Esophagus muscularis mucosa (tissue), 4 donors: ENCODE measurements around the gene LSM14B. TPM values are rescaled to one million over a fixed set of nuclear protein-coding genes. Genes with fewer than 3 reads are reported as not detected.

ENCODE experiments used
- DNase-seq: peaks from one replicate; pipeline ENCODE4 v3.0.0-alpha.2; 2017; ENCODE audit errors: extremely low spot score
- H3K27ac ChIP-seq, 4 donors: fragments of 200-600 bp; sonication (generic); replicated peaks in 1 of 4; 1 replicate in 3 of 4; 2 replicates in 1 of 4; pipeline ENCODE4 v1.5.1; 2016 to 2019; ENCODE audit warnings: mild to moderate bottlenecking in 1 of 4
- H3K27me3 ChIP-seq, 4 donors: fragments of 200-600 bp; sonication (generic); one replicate each; pipeline versions ENCODE4 v1.5.1 to v1.6.0; 2016 to 2019
- H3K36me3 ChIP-seq, 4 donors: fragments of 200-600 bp; sonication (generic); one replicate each; pipeline ENCODE4 v1.5.1; 2016 to 2019
- H3K4me1 ChIP-seq, 4 donors: fragments of 200-600 bp; sonication (generic); one replicate each; pipeline ENCODE4 v1.5.1; 2016 to 2019
- H3K4me3 ChIP-seq, 4 donors: fragments of 200-600 bp; sonication (generic); 1 replicate in 2 of 4; 2 replicates in 2 of 4; pipeline ENCODE4 v1.5.1; 2016 to 2019; ENCODE audit warnings: mild to moderate bottlenecking in 4 of 4, moderate library complexity in 1 of 4
- H3K9me3 ChIP-seq, 4 donors: fragments of 200-600 bp; sonication (generic); 1 replicate in 3 of 4; 2 replicates in 1 of 4; pipeline ENCODE4 v1.5.1; 2016 to 2019
- EP300 ChIP-seq: sonication (generic); formaldehyde crosslinking; IDR thresholded peaks from one replicate; pipeline ENCODE4 v1.6.1; 2017; ENCODE audit warnings: antibody characterized with exemption
- POLR2A ChIP-seq: fragments of 450-650 bp; IDR thresholded peaks from one replicate; pipeline ENCODE4 v1.6.1; 2017; ENCODE audit warnings: antibody characterized with exemption, moderate library complexity, mild to moderate bottlenecking, low read depth
- POLR2AphosphoS5 ChIP-seq, 2 donors: sonication (generic); formaldehyde crosslinking; IDR thresholded peaks; one replicate each; pipeline ENCODE4 v1.6.1; 2017; ENCODE audit warnings: antibody characterized with exemption in 2 of 2
- WGBS: methylation state at CpG from one replicate; pipeline ENCODE4 v1.1.5; 2018; 5-methylcytosine and 5-hydroxymethylcytosine counted together
- intact Hi-C: fragments of 100-400 bp; cut with DNase I; formaldehyde crosslinking; loops from one replicate; pipeline ENCODE4 v1.15.1; 2023
- total RNA-seq, 4 donors: library from RNA; depleted of rRNA; stranded (reverse); fragments of >200 nt; gene quantifications; one replicate each; pipeline versions ENCODE4 v1.1.0 to v1.2.1, GENCODE V29; 2016
- TF ChIP-seq, protein P1 (sequence below), 3 experiments: fragments of 200-600 bp in 2 of 3; fragments of 450-650 bp in 1 of 3; sonication (generic) in 2 of 3; IDR thresholded peaks; one replicate each; pipeline ENCODE4 v1.5.1; 2017 to 2019; ENCODE audit warnings: antibody characterized with exemption in 3 of 3, mild to moderate bottlenecking in 2 of 3, moderate library complexity in 1 of 3

Gene LSM14B
- total RNA-seq, 4 donors from 2014 or later, result 24.9 to 38.8 (median 32.4) TPM

DNA sequence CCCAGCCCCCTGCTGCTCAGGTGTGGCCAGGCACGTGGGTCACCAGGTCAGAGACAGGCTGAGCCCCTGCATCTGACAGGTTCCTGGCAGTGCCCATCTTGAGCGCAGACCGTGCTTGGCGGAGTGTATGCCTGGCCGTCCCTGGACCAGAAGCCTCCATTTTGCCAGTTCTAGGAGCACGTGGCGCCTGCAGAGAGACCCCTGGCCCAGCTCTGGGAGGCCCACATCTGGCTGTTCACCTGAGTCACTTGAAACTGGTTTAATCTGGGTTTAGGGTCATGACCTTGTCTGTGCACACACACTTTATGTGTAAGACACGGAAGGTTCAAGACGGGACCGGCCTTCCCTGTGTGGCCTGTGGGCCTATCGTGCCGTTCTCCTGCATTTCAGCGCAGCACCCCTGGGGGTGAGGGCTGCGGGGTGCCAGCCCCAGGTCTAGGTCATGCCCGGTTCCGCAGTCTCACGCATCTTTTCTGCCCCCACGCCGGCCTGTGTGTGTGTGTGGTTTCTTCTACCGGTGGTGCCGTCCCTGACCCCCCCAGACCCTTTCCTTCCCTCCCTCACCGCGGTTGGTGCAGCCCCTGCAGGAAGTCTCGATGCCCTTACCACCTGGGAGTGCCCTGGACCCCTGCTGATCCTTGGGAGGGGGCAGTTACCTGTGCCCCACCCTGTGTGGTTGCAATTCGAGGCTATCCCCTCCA lies 35.3 kb downstream of the LSM14B start:
- Histone ChIP-seq H3K9me3 (no peaks in the 10 kb centered on the region), H3K4me3 (no peak overlapping the region), H3K27ac (no peak overlapping the region), H3K4me1 (peaks cover 11 to 18% (median 14%) of the 10 kb centered on the region in 4 donors), H3K36me3 (peaks cover 18 to 67% (median 47%) of the 10 kb centered on the region in 4 donors), H3K27me3 (no peaks in the 10 kb centered on the region)
- intact Hi-C loops, result loop anchor here (5.0 kb wide), 1 partner anchor 145 kb away; no protein-coding TSS in a partner anchor
- no peak for DNase-seq
- 79% methylated on average over 12 of the region's 25 CpGs for WGBS
- no peak for TF ChIP-seq EP300
- TF ChIP-seq, protein P1, sequence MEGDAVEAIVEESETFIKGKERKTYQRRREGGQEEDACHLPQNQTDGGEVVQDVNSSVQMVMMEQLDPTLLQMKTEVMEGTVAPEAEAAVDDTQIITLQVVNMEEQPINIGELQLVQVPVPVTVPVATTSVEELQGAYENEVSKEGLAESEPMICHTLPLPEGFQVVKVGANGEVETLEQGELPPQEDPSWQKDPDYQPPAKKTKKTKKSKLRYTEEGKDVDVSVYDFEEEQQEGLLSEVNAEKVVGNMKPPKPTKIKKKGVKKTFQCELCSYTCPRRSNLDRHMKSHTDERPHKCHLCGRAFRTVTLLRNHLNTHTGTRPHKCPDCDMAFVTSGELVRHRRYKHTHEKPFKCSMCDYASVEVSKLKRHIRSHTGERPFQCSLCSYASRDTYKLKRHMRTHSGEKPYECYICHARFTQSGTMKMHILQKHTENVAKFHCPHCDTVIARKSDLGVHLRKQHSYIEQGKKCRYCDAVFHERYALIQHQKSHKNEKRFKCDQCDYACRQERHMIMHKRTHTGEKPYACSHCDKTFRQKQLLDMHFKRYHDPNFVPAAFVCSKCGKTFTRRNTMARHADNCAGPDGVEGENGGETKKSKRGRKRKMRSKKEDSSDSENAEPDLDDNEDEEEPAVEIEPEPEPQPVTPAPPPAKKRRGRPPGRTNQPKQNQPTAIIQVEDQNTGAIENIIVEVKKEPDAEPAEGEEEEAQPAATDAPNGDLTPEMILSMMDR (IDR thresholded peaks at IDR 0.05), result no peak
- TF ChIP-seq POLR2AphosphoS5 (IDR thresholded peaks at IDR 0.05), result no peak
- TF ChIP-seq POLR2A, result no peak

DNA sequence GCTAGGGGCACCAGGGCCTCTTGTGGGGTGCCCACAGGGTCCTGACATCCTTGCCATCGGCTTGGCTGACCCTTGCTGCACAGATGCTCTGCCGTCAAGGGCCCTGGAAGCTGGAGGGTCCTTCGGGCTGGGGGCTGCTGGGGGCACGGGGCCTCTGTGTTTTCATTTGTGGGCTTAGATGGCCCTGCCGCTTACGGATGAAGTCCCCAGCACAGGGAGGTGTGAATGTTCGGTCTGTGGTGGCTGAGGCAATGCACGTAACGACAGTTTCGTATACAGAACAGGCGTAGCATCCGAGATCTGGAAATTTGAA lies 35.8 kb downstream of the LSM14B start:
- Histone ChIP-seq H3K4me1 (peaks cover 11 to 18% (median 14%) of the 10 kb centered on the region in 4 donors), H3K27ac (no peak overlapping the region), H3K9me3 (no peaks in the 10 kb centered on the region), H3K36me3 (peaks cover 23 to 67% (median 49%) of the 10 kb centered on the region in 4 donors), H3K27me3 (no peaks in the 10 kb centered on the region), H3K4me3 (no peak overlapping the region)
- intact Hi-C loops, result loop anchor here (5.0 kb wide), 1 partner anchor 146 kb away; no protein-coding TSS in a partner anchor
- WGBS, result 94% methylated on average over 10 of the region's 12 CpGs
- TF ChIP-seq EP300 (no peak), POLR2A (no peak), POLR2AphosphoS5 (IDR thresholded peaks at IDR 0.05) (no peak)
- TF ChIP-seq, protein P1 (IDR thresholded peaks at IDR 0.05), result no peak
- DNase-seq, result no peak

GRCh38 chr20:62158541-62158940 lies 36.3 kb downstream of the LSM14B start:
- no peaks in the 10 kb centered on the region for H3K27me3 ChIP-seq
- H3K9me3 ChIP-seq, result no peaks in the 10 kb centered on the region

DNA sequence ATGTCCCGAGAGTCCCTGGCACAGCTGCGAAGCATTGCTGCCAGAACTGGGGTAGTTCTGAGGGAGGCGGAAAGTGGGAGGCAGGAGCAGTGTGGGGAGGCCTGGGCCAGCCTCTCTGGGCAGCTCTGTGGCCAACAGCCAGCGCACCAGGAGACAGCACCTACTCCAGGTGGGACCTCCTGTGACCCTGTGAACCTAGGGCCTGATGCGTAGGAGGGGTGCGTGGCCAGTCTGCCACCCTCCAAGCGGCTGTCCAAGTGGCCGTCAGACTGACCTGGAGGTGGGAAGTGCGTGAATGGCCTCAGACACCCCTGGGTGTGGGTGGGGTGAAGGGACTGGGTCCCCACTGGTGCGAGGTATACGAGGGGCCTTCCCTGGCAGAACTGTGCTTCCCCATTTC lies 36.8 kb downstream of the LSM14B start:
- 95% methylated on average over 7 of the region's 11 CpGs for WGBS
- no peak for DNase-seq
- Histone ChIP-seq H3K9me3 (no peaks in the 10 kb centered on the region), H3K27me3 (no peaks in the 10 kb centered on the region), H3K4me1 (peaks cover 11 to 18% (median 14%) of the 10 kb centered on the region in 4 donors), H3K36me3 (peaks cover 33 to 70% (median 58%) of the 10 kb centered on the region in 4 donors), H3K4me3 (no peak overlapping the region), H3K27ac (no peak overlapping the region)
- no peak for TF ChIP-seq POLR2A
- no peak for TF ChIP-seq EP300
- no peak for TF ChIP-seq POLR2AphosphoS5 (IDR thresholded peaks at IDR 0.05)
- TF ChIP-seq, protein P1 (IDR thresholded peaks at IDR 0.05), result no peak
- intact Hi-C loops, result loop anchor here (5.0 kb wide), 1 partner anchor 147 kb away; no protein-coding TSS in a partner anchor

More at GRCh38 chr20:62158541-62158940, 36.3 kb downstream of the LSM14B start:
- 88% methylated on average over 14 of the region's 22 CpGs for WGBS
- Histone ChIP-seq H3K27ac (no peak overlapping the region), H3K4me3 (no peak overlapping the region), H3K4me1 (peaks cover 11 to 18% (median 14%) of the 10 kb centered on the region in 4 donors), H3K36me3 (peaks cover 28 to 67% (median 54%) of the 10 kb centered on the region in 4 donors)
- no peak for DNase-seq
- intact Hi-C loops, result loop anchor here (5.0 kb wide), 1 partner anchor 146 kb away; no protein-coding TSS in a partner anchor
- TF ChIP-seq EP300 (no peak), POLR2AphosphoS5 (IDR thresholded peaks at IDR 0.05) (no peak), POLR2A (no peak)
- TF ChIP-seq, protein P1 (IDR thresholded peaks at IDR 0.05), result no peak
